ENCODE results near the gene ARHGEF12. TPM values are rescaled to one million over a fixed set of nuclear protein-coding genes. Genes with fewer than 3 reads are reported as not detected.

Gene ARHGEF12
- total RNA-seq, 2 donors from 2014 or later = 113 to 132 TPM

DNA sequence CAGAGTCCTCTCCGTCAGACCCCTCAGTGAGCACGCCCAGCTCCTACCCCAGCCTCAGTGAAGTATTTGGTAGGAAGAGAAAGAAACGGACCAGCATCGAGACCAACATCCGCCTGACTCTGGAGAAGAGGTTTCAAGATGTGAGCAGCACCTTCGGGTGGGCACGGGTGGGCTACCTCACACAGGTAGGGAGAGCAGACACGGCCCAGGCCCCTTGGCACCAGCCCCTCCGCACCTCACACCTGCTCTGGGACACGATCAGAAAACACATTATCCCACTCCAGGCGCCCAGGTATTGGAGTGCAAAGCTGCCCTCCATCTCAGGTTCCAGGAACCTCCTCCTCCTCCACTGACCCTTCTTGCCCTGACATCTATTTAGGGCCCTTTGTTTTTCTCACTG is 28.7 kb upstream of the ARHGEF12 start:
- H3K27me3 ChIP-seq (replicated peaks; ENCODE audit: insufficient read depth) = no peaks in the 10 kb centered on the region
- peaks cover 0 to 7% of the 10 kb centered on the region in 2 donors for H3K4me1 ChIP-seq (ENCODE audit: control insufficient read depth in 1 of 2, low read depth in 2 of 2)
- H3K9me3 ChIP-seq = no peaks in the 10 kb centered on the region
- TF ChIP-seq, protein P1, sequence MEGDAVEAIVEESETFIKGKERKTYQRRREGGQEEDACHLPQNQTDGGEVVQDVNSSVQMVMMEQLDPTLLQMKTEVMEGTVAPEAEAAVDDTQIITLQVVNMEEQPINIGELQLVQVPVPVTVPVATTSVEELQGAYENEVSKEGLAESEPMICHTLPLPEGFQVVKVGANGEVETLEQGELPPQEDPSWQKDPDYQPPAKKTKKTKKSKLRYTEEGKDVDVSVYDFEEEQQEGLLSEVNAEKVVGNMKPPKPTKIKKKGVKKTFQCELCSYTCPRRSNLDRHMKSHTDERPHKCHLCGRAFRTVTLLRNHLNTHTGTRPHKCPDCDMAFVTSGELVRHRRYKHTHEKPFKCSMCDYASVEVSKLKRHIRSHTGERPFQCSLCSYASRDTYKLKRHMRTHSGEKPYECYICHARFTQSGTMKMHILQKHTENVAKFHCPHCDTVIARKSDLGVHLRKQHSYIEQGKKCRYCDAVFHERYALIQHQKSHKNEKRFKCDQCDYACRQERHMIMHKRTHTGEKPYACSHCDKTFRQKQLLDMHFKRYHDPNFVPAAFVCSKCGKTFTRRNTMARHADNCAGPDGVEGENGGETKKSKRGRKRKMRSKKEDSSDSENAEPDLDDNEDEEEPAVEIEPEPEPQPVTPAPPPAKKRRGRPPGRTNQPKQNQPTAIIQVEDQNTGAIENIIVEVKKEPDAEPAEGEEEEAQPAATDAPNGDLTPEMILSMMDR (IDR thresholded peaks at IDR 0.05) = no peak
- no peak for DNase-seq (ENCODE audit: low spot score)
- no peak for ATAC-seq (ENCODE audit: insufficient number of reproducible peaks, low FRiP score, low read depth)
- H3K4me3 ChIP-seq = no peak overlapping the region
- no peaks in the 10 kb centered on the region for H3K36me3 ChIP-seq
- H3K27ac ChIP-seq = no peak overlapping the region

DNA sequence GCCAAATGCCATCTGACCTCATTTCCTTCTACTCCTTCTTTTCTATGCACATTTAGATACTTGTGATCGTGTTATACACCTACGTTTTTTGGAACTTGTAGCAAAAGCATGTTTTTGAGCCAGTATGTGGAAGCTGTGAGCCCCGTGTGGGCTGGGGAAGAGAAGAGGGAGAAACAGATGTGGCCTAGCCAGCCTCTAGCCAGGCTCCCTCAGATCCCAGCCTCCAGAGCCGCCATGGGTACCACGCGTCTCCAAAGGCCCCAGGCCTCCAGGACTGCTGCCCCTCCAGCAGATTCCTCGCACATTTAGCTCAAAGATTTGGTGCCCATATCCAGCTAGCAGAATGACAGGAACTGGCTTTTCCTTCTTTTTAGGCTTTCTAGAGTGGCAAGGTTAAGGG is 28.1 kb upstream of the ARHGEF12 start:
- no peak for DNase-seq (ENCODE audit: low spot score)
- TF ChIP-seq, protein P1 (IDR thresholded peaks at IDR 0.05) = no peak
- no peaks in the 10 kb centered on the region for H3K9me3 ChIP-seq
- H3K36me3 ChIP-seq = no peaks in the 10 kb centered on the region
- no peaks in the 10 kb centered on the region for H3K27me3 ChIP-seq (replicated peaks; ENCODE audit: insufficient read depth)
- no peak overlapping the region for H3K4me3 ChIP-seq
- H3K27ac ChIP-seq = no peak overlapping the region
- no peak for ATAC-seq (ENCODE audit: insufficient number of reproducible peaks, low FRiP score, low read depth)
- peaks cover 0 to 7% of the 10 kb centered on the region in 2 donors for H3K4me1 ChIP-seq (ENCODE audit: control insufficient read depth in 1 of 2, low read depth in 2 of 2)

DNA sequence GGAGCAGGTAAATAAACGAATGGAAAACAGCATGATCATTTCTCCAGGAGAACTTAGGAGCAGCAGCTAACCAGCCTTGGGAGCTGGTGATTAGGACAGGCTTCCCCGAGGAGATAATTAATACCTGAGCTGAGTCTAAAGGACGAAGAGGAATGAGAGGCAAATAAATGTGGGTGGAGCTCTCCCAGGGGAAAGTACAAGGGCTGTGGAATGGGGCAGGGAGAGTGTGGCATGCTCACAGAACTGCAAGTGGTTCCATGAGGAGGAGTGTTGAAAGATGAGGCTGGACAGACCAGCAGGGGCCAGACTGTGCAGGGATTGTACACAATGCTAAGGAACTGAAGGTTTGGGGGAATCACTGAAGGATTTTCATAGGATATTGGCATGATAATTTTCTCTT is 25.3 kb upstream of the ARHGEF12 start:
- ATAC-seq (ENCODE audit: insufficient number of reproducible peaks, low FRiP score, low read depth) = no peak

DNA sequence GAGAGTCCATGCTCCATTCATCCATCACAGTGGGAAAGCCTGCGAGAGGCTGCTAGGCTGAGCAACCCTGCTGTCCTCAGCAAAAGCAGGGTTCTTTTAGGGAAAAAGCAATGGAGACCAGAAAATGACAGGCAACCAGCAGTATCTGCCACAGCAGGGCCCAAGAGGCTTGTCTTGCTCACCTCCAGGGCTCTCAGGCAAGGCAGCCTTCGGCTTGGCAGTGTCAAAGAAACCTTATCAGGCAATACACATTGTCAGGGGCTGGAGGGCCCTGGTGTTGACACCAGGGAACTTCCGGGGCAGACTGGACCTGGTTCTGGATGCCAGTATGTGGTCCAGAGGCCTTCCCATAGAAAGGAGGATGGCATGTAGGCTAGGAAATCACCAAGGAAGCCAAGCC is 21.4 kb upstream of the ARHGEF12 start:
- TF ChIP-seq, protein P1 (IDR thresholded peaks at IDR 0.05) = no peak
- Histone ChIP-seq H3K4me3 (no peak overlapping the region), H3K9me3 (no peaks in the 10 kb centered on the region), H3K27ac (no peak overlapping the region), H3K36me3 (no peaks in the 10 kb centered on the region), H3K4me1 (ENCODE audit: control insufficient read depth in 1 of 2, low read depth in 2 of 2) (peaks cover 11 to 23% of the 10 kb centered on the region in 2 donors), H3K27me3 (replicated peaks; ENCODE audit: insufficient read depth) (no peaks in the 10 kb centered on the region)
- no peak for DNase-seq (ENCODE audit: low spot score)
- no peak for ATAC-seq (ENCODE audit: insufficient number of reproducible peaks, low FRiP score, low read depth)

More for the DNA sequence above, 25.3 kb upstream of the ARHGEF12 start:
- TF ChIP-seq, protein P1 (IDR thresholded peaks at IDR 0.05) = no peak
- peaks cover 0 to 7% of the 10 kb centered on the region in 2 donors for H3K4me1 ChIP-seq (ENCODE audit: control insufficient read depth in 1 of 2, low read depth in 2 of 2)
- H3K9me3 ChIP-seq = no peaks in the 10 kb centered on the region
- DNase-seq (ENCODE audit: low spot score) = no peak
- no peak overlapping the region for H3K4me3 ChIP-seq
- H3K36me3 ChIP-seq = no peaks in the 10 kb centered on the region
- H3K27me3 ChIP-seq (replicated peaks; ENCODE audit: insufficient read depth) = no peaks in the 10 kb centered on the region
- no peak overlapping the region for H3K27ac ChIP-seq

DNA sequence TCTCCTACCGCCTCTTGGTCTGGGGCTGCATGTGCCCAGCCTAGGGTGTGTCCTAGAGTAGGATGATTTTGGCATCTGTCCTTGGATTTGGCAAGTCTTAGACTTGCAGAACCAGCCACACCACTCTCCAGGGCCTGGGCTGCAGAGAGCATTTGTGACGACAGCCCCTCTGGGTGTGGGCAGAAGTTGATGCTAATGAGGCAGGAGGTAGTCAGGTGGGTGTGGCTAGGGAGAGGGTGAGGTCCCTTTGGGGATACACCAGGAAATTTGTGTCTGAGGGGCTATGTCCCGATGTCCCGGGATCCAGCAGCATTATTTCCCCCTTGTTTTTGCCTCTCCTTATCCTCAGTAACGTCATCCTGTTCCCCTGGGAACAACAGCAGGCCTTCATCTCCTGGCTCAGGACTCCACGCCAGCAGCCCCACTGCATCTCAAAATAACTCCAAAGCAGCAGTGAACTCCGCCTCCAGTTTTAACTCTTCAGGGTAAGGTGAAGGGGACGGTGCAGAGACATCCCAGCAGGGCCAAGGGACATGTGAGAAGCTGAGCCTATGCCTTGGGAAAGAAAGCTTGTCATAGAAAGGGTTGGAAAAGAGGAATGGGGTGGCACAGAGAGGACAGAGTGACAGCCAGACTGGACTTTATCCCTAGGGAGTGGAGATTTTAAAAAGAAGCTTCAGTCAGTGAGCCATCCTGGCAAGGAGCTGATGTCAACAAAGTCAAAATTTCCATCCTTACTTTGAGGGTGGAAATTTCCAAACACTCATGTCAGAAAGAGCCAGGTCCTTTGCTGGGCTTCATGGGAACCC is 19.1 kb upstream of the ARHGEF12 start:
- no peaks in the 10 kb centered on the region for H3K36me3 ChIP-seq
- DNase-seq (ENCODE audit: low spot score) (no peak), ATAC-seq (ENCODE audit: insufficient number of reproducible peaks, low FRiP score, low read depth) (no peak)
- H3K4me1 ChIP-seq (ENCODE audit: control insufficient read depth in 1 of 2, low read depth in 2 of 2) = peaks cover 11 to 23% of the 10 kb centered on the region in 2 donors
- TF ChIP-seq, protein P1 (IDR thresholded peaks at IDR 0.05) = no peak
- no peaks in the 10 kb centered on the region for H3K9me3 ChIP-seq
- H3K27me3 ChIP-seq (replicated peaks; ENCODE audit: insufficient read depth) = no peaks in the 10 kb centered on the region
- peak overlapping the region; percentile 48 for H3K4me3 ChIP-seq
- H3K27ac ChIP-seq = peak overlapping the region; percentile 60 to 76
